BE2C (cell line): Measurements from ENCODE around the gene NDST1.
A peak's percentile ranks its signal among the peaks of the same experiment; 100 is the strongest.

ENCODE experiments used
- DNase-seq: peaks from one replicate; pipeline ENCODE4 v3.0.0-alpha.2; 2020
- H3K27me3 ChIP-seq: fragments of 250-450 bp; sonication (Bioruptor Pico); 2 replicates; pipeline ENCODE4 v1.5.1; 2020; ENCODE audit warnings: mild to moderate bottlenecking
- H3K36me3 ChIP-seq: fragments of 250-450 bp; sonication (Bioruptor Pico); 2 replicates; pipeline ENCODE4 v1.5.1; 2020; ENCODE audit warnings: mild to moderate bottlenecking
- H3K4me1 ChIP-seq: fragments of 250-450 bp; sonication (Bioruptor Pico); 2 replicates; pipeline ENCODE4 v1.5.1; 2020
- H3K4me3 ChIP-seq: 2 replicates; pipeline ENCODE4 v1.5.1; 2011; ENCODE audit warnings: low read depth, low read length
- H3K9me3 ChIP-seq: fragments of 250-450 bp; sonication (Bioruptor Pico); 2 replicates; pipeline ENCODE4 v1.5.1; 2020
- TF ChIP-seq, protein P1 (sequence below): IDR thresholded peaks from 2 replicates; pipeline ENCODE4 v1.5.1; 2012; ENCODE audit warnings: mild to moderate bottlenecking, low read depth, low read length

Gene NDST1

DNA sequence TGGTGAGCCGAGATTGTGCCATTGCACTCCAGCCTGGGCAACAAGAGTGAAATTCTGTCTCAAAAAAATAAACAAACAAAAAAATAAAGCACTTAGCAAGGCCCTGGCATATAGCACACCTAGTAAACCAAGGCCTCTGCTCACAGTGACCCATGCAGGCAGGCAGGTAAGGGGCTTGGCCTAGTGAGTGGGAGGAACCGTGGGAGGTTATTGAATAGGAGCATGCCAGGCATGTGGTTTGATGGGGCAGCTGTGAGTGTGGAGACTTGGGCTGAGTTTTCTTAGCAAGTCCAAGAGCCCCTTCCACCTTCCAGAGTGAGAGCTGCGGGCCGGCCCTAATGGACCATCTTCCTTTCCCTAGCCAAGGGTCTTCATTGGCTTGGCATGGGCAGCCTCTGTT is 4.5 kb upstream of the NDST1 start:
- DNase-seq: no peak

DNA sequence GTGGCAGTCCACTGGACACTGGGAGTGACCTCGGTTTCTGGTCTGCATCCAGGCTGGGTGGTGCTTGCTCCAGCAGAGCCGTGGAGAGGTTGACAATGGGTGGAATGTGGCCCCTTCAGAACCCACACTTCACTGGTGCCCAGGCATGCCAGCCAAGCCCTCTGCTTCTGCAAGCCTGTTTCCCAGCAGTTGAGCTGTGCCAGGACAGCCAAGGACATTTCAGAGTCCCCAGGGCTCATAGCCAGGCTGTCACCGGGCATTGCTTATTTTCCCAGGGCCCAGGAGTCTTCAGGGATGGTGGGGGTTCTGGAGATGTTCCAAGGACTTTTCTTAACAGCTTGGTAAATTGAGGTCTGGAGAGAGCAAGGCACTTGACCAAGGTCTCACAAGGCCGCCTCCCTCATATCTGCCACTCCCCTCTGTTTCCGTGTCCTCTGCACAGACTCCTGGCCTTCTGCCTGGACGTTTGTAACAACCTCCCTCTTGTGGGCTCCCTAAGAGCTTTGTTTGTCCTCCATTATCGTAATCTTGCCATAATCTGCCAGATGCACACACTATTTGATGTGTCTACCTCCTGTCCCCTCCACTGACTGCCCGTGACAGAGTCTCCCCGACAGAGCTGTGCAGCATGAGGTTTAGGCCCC is 3.8 kb upstream of the NDST1 start:
- H3K4me1 ChIP-seq: peaks cover 14% of the 10 kb centered on the region
- no peak overlapping the region for H3K4me3 ChIP-seq
- no peaks in the 10 kb centered on the region for H3K36me3 ChIP-seq
- TF ChIP-seq, protein P1, sequence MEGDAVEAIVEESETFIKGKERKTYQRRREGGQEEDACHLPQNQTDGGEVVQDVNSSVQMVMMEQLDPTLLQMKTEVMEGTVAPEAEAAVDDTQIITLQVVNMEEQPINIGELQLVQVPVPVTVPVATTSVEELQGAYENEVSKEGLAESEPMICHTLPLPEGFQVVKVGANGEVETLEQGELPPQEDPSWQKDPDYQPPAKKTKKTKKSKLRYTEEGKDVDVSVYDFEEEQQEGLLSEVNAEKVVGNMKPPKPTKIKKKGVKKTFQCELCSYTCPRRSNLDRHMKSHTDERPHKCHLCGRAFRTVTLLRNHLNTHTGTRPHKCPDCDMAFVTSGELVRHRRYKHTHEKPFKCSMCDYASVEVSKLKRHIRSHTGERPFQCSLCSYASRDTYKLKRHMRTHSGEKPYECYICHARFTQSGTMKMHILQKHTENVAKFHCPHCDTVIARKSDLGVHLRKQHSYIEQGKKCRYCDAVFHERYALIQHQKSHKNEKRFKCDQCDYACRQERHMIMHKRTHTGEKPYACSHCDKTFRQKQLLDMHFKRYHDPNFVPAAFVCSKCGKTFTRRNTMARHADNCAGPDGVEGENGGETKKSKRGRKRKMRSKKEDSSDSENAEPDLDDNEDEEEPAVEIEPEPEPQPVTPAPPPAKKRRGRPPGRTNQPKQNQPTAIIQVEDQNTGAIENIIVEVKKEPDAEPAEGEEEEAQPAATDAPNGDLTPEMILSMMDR: no peak; the same call in 1 of the 2 replicates
- H3K9me3 ChIP-seq: no peaks in the 10 kb centered on the region
- peak; percentile 66 for DNase-seq
- H3K27me3 ChIP-seq: no peaks in the 10 kb centered on the region

More for the DNA sequence above, 4.5 kb upstream of the NDST1 start:
- peaks cover 20% of the 10 kb centered on the region for H3K4me1 ChIP-seq
- no peaks in the 10 kb centered on the region for H3K36me3 ChIP-seq
- TF ChIP-seq, protein P1: no peak
- H3K27me3 ChIP-seq: no peaks in the 10 kb centered on the region
- no peak overlapping the region for H3K4me3 ChIP-seq
- no peaks in the 10 kb centered on the region for H3K9me3 ChIP-seq

DNA sequence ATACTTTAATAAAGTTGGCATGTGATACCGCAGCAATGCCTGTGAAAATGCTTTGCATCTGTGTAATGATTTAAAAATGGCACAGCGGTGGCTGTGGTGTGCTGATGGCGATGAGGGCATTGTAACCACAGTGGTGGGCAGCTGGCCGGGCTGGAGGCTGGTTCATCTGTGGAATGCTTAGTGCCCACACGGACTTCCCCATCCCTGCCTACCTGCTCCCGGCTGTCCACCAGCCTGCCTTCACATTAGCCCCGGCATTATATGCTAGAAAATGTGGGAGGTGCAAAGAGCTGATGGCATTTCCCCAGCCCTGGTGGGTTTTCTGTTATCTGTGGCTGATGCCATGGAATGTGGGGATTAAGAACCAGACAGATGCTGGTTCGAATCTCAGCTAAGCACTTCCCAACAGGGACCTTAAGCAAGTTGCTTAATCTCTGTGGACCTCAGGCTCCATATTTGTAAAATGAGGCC is 2.9 kb upstream of the NDST1 start:
- Histone ChIP-seq H3K27me3 (no peaks in the 10 kb centered on the region), H3K9me3 (no peaks in the 10 kb centered on the region), H3K4me3 (no peak overlapping the region), H3K36me3 (no peaks in the 10 kb centered on the region), H3K4me1 (peaks cover 14% of the 10 kb centered on the region)
- TF ChIP-seq, protein P1: no peak
- DNase-seq: no peak

DNA sequence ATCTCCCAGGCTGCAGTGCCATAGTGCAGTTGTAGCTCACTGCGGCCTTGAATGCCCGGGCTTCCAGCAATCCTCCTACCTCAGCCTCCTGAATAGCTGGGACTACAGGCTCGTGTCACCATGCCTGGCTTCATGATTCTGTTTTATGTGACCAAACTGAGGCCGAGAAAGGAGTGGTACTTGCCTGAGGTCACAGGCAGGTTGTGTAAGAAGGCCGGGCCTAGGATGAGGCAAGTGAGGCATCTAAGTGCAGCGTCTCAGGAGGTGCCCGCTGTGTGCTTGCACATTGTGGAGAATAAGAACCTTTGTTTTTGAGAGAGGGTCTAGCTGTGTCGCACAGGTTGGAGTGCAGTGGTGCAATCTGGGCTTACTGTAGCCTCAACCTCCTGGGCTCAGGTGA is 2.1 kb upstream of the NDST1 start:
- H3K4me1 ChIP-seq: peaks cover 20% of the 10 kb centered on the region
- H3K9me3 ChIP-seq: no peaks in the 10 kb centered on the region
- DNase-seq: no peak
- TF ChIP-seq, protein P1: no peak
- H3K36me3 ChIP-seq: no peaks in the 10 kb centered on the region
- no peaks in the 10 kb centered on the region for H3K27me3 ChIP-seq
- H3K4me3 ChIP-seq: no peak overlapping the region

DNA sequence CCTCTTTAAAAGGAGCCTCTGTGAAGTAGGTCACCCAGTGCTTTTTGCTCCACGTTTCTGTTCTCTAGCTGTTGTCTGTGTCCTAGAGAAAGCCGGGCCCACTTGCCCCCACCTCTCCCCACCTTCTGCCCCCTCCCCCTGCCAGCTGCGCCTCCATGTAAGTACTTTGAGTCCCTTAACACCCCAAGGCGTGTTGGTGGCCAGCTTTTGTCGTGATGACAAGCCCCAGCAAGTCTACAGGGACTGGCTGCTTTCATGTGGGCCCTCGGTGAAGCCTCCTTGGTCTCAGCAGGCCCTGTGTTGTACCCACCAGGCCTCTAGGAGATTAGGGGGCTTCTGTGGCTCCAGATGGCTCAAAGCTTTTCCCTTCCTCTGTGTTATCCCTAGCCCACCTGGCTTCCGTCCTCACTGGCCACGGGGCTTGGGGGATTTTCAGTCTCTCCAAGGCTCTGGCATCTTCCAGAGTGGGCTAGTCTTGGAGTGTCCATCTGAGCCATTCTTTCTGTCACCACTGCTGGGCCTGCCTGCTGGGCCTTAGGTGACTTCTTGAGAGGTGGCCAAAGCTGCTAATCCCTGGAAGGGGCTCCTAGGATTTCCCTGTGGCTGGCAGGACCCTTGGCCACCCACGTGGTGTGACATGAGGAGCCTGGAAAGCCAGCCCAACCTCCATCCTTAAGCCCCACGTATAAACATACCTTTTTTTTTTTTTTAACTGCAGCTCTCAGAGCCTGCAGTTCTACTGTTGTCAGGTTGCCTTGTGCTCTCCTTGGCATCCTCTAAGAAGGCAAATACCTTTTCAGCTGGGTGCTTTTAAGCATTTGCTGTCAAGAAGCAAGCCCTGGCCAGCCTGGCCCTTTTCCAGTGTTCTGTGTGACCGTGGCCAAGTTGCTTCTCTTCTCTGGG is 1.1 kb upstream of the NDST1 start:
- TF ChIP-seq, protein P1: no peak

DNA sequence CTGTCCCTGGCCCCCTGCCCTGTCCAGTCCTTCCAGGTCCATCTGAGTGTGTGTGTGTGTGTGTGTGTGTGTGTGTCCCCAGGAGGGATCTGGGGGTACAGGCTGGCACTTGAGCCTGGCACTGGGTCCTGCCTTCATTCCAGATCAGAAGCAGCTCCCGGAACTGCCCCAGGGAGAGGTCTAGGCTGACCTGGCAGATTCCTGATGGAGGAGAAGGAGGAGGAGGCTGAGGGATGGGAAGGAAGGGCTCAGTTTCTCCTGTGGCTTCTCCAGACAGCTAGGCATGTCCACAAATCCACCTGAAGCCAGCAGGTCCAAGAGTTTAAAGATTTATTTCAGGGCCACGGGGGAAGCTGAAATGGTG is 328 bp downstream of the NDST1 start:
- no peak for DNase-seq
- Histone ChIP-seq H3K9me3 (no peaks in the 10 kb centered on the region), H3K36me3 (no peaks in the 10 kb centered on the region), H3K27me3 (no peaks in the 10 kb centered on the region), H3K4me3 (no peak overlapping the region), H3K4me1 (peaks cover 31% of the 10 kb centered on the region)
- TF ChIP-seq, protein P1: no peak

More for the DNA sequence above, 1.1 kb upstream of the NDST1 start:
- Histone ChIP-seq H3K4me1 (peaks cover 28% of the 10 kb centered on the region), H3K36me3 (no peaks in the 10 kb centered on the region), H3K4me3 (no peak overlapping the region), H3K9me3 (no peaks in the 10 kb centered on the region), H3K27me3 (no peaks in the 10 kb centered on the region)
- DNase-seq: no peak
